Measurements from ENCODE around the gene TRPC4. TPM values are rescaled to one million over a fixed set of nuclear protein-coding genes. Genes with fewer than 3 reads are reported as not detected.
A peak's percentile ranks its signal among the peaks of the same experiment; 100 is the strongest.

The TRPC4 gene
- polyA plus RNA-seq, 2 of the 4 experiments (the other 2 are of a cell fraction) = 0.04 to 0.05 TPM

DNA sequence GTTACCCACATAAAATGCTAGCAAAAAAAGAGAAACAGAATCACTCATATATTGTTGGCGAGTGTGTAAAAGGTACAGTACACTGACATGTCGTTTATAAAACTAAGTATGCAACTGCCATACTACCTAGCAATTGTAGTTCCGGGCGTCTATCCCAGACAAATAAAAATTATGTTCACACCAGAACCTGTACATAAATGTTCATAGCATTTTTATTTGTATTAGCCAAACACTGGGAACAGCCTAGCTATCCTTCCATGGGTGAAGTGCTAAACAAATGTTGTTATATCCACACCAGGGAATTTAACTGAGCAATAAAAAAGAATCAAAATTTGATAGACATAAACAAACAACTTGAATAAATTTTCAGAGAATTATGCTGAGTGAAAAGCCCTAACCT is 242.1 kb downstream of the TRPC4 start:
- FAIRE-seq (no peak), ATAC-seq (no peak), DNase-seq (ENCODE audit: low read depth in 1 of 2, low spot score in 1 of 2) (no peak)
- Histone ChIP-seq H3K9me3 (no peaks in the 10 kb centered on the region), H3K27ac (no peak overlapping the region), H3K4me2 (no peak overlapping the region), H3K4me3 (no peak overlapping the region), H3K4me1 (no peaks in the 10 kb centered on the region)
- 56% methylated on average over 4 of the region's 4 CpGs for WGBS (ENCODE audit: missing lambda C conversion rate)
- TF ChIP-seq RAD21 (conservative IDR thresholded peaks at IDR 0.05 in 1 of 2, IDR thresholded peaks at IDR 0.05 in 1 of 2) (no peak), ZFP36 (IDR thresholded peaks at IDR 0.05; ENCODE audit: borderline replicate concordance, partially characterized antibody) (no peak), GATA3 (IDR thresholded peaks at IDR 0.05; ENCODE audit: borderline replicate concordance) (no peak)
- TF ChIP-seq, protein P1, sequence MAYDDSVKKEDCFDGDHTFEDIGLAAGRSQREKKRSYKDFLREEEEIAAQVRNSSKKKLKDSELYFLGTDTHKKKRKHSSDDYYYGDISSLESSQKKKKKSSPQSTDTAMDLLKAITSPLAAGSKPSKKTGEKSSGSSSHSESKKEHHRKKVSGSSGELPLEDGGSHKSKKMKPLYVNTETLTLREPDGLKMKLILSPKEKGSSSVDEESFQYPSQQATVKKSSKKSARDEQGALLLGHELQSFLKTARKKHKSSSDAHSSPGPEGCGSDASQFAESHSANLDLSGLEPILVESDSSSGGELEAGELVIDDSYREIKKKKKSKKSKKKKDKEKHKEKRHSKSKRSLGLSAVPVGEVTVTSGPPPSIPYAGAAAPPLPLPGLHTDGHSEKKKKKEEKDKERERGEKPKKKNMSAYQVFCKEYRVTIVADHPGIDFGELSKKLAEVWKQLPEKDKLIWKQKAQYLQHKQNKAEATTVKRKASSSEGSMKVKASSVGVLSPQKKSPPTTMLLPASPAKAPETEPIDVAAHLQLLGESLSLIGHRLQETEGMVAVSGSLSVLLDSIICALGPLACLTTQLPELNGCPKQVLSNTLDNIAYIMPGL (CRISPR knock-in tag; IDR thresholded peaks at IDR 0.05; ENCODE audit: borderline replicate concordance) = no peak
- POLR2A ChIA-PET = no interaction called here
- CTCF ChIA-PET = no interaction called here

DNA sequence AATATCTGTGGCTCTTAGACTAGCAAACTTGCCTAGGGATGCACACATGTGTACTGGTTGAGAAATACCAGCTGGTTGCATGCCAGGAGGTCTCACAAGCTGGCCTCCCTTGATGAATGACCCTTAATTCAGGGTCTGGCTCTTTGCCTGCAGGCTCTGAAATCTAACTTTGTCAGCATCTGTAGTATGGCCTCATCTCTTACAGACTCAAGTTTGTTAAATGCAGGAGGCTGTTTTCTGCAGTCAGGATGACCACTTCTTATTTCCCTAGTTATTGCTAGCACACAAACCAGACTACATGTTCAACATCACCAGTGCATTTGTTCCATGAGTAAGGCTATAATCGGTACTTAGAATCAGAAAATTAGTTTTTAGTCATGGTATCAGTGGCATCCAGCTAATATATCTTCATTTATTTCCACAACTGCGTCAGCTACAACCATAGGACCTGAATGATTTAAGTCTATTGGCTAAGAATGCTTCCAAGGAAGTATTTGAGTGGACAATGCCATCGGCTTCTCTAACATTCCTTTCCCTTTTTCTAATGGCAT is 247.7 kb downstream of the TRPC4 start:
- ATAC-seq (no peak), DNase-seq (ENCODE audit: low read depth in 1 of 2, low spot score in 1 of 2) (no peak), FAIRE-seq (no peak)
- TF ChIP-seq CBX2 (IDR thresholded peaks at IDR 0.05; ENCODE audit: borderline replicate concordance, low read depth) (no peak), KDM1A (IDR thresholded peaks at IDR 0.05; ENCODE audit: low read depth) (no peak), EHMT2 (IDR thresholded peaks at IDR 0.05; ENCODE audit: low read depth) (no peak), HDAC2 (IDR thresholded peaks at IDR 0.05) (no peak), ESRRA (IDR thresholded peaks at IDR 0.05; ENCODE audit: borderline replicate concordance, low read length) (no peak), ZSCAN20 (CRISPR knock-in tag; IDR thresholded peaks at IDR 0.05) (no peak), NPAS2 (CRISPR knock-in tag; IDR thresholded peaks at IDR 0.05; ENCODE audit: borderline replicate concordance) (no peak), TP53 (CRISPR knock-in tag; IDR thresholded peaks at IDR 0.05) (no peak), BHLHE40 (IDR thresholded peaks at IDR 0.05; ENCODE audit: low read depth, low read length) (no peak), KDM5A (IDR thresholded peaks at IDR 0.05) (no peak), RNF2 (IDR thresholded peaks at IDR 0.05; ENCODE audit: borderline replicate concordance, low read depth) (no peak), RAD21 (conservative IDR thresholded peaks at IDR 0.05 in 1 of 2, IDR thresholded peaks at IDR 0.05 in 1 of 2) (no peak)
- TF ChIP-seq, protein P2, sequence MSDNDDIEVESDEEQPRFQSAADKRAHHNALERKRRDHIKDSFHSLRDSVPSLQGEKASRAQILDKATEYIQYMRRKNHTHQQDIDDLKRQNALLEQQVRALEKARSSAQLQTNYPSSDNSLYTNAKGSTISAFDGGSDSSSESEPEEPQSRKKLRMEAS (IDR thresholded peaks at IDR 0.05) = no peak
- H3K4me2 ChIP-seq = no peak overlapping the region
- no peak overlapping the region for H3K4me3 ChIP-seq
- no peaks in the 10 kb centered on the region for H3K9me3 ChIP-seq
- 41% methylated on average over 3 of the region's 3 CpGs for WGBS (ENCODE audit: missing lambda C conversion rate)
- H3K27ac ChIP-seq = no peak overlapping the region
- ChIA-PET CTCF (interaction anchor here (0.8 to 1.5 kb wide), 3 partner anchors 10 to 18 kb away, joined by 3 read pairs; no protein-coding TSS in a partner anchor), POLR2A (no interaction called here)
- peaks cover 18% of the 10 kb centered on the region for H3K4me1 ChIP-seq

DNA sequence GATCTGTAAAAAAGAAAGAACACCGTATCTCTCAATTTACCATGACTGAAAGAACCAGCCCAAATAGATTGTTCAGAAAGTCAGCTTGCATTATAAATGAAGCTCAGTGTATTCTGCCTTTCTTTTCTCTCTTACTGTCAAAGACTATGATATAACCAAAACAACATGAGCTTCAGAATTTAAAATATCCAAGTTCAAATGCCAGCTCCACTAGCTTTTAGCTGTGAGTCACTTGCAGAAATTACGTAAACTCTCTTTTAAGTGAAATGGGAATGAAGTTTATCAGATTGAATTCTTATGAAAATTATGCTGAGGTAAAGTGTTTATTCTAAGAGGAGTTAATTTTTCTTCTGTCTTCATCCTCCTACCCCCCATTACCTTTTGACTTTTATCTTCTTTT is 251.0 kb downstream of the TRPC4 start:
- ATAC-seq (no peak), DNase-seq (ENCODE audit: low read depth in 1 of 2, low spot score in 1 of 2) (no peak), FAIRE-seq (no peak)
- CTCF ChIA-PET = interaction anchor here (0.8 to 1.3 kb wide), 2 partner anchors 10 to 17 kb away, joined by 3 read pairs; no protein-coding TSS in a partner anchor
- POLR2A ChIA-PET = no interaction called here
- WGBS (ENCODE audit: missing lambda C conversion rate) = 58% methylated on average over 2 of the region's 2 CpGs
- peak overlapping the region; percentile 56 for H3K4me2 ChIP-seq
- H3K27ac ChIP-seq = 0 out of 6 replicates have a peak overlapping the region, but pooled peaks of 1 of the 2 experiments have one; percentile 21
- no peak overlapping the region for H3K4me3 ChIP-seq
- TF ChIP-seq CEBPB (IDR thresholded peaks at IDR 0.05) = no peak
- H3K4me1 ChIP-seq = peaks cover 26% of the 10 kb centered on the region
- no peaks in the 10 kb centered on the region for H3K9me3 ChIP-seq

DNA sequence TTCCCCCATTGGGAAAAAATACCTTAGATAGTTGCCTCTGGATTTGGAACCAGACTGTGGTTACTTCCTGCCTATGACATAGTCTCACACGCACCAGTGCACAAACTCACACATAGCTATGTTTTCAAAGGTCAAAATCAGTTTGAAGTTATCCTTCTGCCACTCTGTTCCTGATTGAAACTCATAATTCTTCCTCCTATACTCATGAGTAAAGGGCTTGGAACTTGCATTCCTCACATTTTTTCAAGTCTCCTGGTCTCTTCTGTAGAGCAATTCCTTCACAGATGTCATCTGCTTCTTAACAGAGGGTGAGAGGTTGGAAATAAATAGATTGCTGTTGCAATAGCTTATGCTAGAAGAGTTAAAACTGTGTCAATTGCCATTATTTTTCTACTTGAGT is 252.4 kb downstream of the TRPC4 start:
- Histone ChIP-seq H3K27ac (peak overlapping the region; percentile 61 to 79; a peak in 4 of 6 replicates), H3K9me3 (no peaks in the 10 kb centered on the region), H3K4me2 (peak overlapping the region; percentile 56), H3K4me1 (peaks cover 26% of the 10 kb centered on the region), H3K4me3 (no peak overlapping the region)
- no peak for FAIRE-seq
- DNase-seq (ENCODE audit: low read depth in 1 of 2, low spot score in 1 of 2) = peak in 1 of 2 experiments; percentile 35
- ATAC-seq = peak; percentile 67 to 73; a peak in 5 of 6 replicates
- CTCF ChIA-PET = interaction anchor here (1.4 kb wide), 1 partner anchor 14 kb away, joined by 3 read pairs; no protein-coding TSS in a partner anchor
- TF ChIP-seq FOXS1 (CRISPR knock-in tag; IDR thresholded peaks at IDR 0.05) (no peak), GATA3 (IDR thresholded peaks at IDR 0.05; ENCODE audit: borderline replicate concordance) (peak; percentile 66; the same call in 1 of the 2 replicates), EP300 (IDR thresholded peaks at IDR 0.05) (peak in 1 of 2 experiments; percentile 75; a peak in 3 of 5 replicates), CEBPB (IDR thresholded peaks at IDR 0.05) (peak in 1 of 2 experiments; percentile 28; a peak in 1 of 4 replicates), SMC3 (IDR thresholded peaks at IDR 0.05) (no peak), JUNB (IDR thresholded peaks at IDR 0.05) (peak; percentile 39)
- 4% methylated on average over 1 of the region's 1 CpG for WGBS (ENCODE audit: missing lambda C conversion rate)
- POLR2A ChIA-PET = no interaction called here

All from A549 (cell line).